ENCODE results near the gene PPP2R5E.

DNA sequence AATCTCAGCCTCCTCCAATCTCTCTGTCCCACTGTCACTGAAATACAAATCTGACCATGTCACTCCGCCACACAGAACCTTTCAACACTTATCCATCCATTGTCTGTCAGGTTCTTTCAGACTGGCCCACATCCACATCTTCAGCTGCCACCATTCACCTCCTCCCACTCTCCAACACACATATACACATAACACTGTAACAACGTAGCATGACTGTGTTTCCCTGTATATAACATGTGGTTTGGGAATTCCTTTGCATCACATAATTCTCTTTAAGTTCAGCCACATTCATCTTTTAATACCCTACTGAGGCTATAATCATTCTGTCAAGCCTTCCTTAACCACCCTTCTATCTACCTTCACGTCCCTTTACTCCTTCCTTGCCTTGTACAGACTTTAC, 99.2 kb downstream of the PPP2R5E start:
- no peak for TF ChIP-seq POLR2AphosphoS5 (IDR thresholded peaks at IDR 0.05)
- TF ChIP-seq, protein P1, sequence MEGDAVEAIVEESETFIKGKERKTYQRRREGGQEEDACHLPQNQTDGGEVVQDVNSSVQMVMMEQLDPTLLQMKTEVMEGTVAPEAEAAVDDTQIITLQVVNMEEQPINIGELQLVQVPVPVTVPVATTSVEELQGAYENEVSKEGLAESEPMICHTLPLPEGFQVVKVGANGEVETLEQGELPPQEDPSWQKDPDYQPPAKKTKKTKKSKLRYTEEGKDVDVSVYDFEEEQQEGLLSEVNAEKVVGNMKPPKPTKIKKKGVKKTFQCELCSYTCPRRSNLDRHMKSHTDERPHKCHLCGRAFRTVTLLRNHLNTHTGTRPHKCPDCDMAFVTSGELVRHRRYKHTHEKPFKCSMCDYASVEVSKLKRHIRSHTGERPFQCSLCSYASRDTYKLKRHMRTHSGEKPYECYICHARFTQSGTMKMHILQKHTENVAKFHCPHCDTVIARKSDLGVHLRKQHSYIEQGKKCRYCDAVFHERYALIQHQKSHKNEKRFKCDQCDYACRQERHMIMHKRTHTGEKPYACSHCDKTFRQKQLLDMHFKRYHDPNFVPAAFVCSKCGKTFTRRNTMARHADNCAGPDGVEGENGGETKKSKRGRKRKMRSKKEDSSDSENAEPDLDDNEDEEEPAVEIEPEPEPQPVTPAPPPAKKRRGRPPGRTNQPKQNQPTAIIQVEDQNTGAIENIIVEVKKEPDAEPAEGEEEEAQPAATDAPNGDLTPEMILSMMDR (IDR thresholded peaks at IDR 0.05) = no peak
- no peak for TF ChIP-seq EP300 (IDR thresholded peaks at IDR 0.05; ENCODE audit: low read depth)
- TF ChIP-seq POLR2A (IDR thresholded peaks at IDR 0.05) = no peak

All from transverse colon (tissue), 4 donors.